NCI-H526 treated with DMSO at 0.1 percent for 48 hours (cell line): ENCODE data around the gene SMARCD1.
"Not testable (repeated sequence)": the region's sequence is repeated elsewhere in the genome, so short reads cannot be mapped to it uniquely, and the experiment has no call there.

Experiments used
- DNase-seq: peaks from one replicate; lab custom pipeline; 2025; lab: John Stamatoyannopoulos, UW

The SMARCD1 gene

DNA sequence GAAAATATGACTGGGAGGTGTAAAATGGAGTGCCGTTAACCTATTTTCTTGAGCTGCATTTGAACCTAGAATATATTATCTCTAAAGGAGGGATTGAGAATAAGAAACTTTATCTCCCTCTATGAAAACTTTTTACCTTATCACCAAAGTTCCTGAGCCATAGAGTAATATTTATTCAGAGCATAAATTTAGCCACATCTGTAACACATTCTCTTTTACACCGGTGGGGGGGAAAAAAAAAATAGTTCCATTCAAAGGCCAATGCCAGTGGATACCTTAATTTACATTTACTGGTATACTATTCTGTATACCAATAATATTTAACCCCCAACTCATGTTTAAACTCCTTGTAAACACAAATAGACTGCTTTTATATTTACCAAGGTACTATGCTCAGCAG, 60.3 kb downstream of the SMARCD1 start:
- DNase-seq: no peak

- no peak for DNase-seq
Observed at GRCh38 chr12:50147281-50147680, 62.1 kb downstream of the SMARCD1 start.

DNA sequence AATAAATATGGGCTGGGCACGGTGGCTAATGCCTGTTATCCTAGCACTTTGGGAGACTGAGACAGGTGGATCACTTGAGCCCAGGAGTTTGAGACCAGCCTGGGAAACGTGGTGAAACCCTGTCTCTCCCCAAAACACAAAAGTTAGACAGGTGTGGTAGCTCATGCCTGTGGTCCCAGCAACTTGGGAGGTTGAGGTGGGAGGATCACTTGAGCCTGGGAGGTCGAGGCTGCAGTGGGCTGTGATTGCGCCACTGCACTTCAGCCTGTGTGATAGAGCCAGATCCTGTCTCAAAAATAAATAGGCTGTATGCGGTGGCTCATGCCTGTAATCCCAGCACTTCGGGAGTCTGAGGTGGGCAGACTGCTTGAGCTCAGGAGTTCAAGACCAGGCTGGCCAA, 62.9 kb downstream of the SMARCD1 start:
- not testable (repeated sequence) for DNase-seq

DNA sequence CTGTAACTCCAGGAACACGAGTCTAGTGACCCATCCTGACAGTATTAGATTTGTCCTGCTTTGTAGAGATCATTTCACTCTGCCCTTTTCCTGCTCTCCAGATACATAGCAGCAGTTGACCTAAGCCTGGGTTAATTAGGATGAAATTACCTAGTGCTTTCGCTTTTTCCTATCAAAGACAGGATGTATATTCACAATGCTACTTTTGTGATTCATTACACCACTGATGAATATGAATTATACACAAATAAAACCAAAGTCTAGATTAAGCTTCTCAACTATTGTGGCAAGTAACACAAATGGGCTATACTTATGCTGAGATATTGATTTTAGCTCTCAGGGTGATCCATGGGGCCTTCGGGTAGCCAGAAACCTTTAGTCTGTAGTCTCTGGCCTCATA, 64.2 kb downstream of the SMARCD1 start:
- no peak for DNase-seq
